A549 (cell line): ENCODE results near the gene SRM.

Experiments used
- BHLHE40 ChIP-seq: IDR thresholded peaks from 2 replicates; pipeline ENCODE4 v1.6.1; 2012; ENCODE audit warnings: low read depth, low read length, inconsistent platforms
- CHD2 ChIP-seq: fragments of 150-350 bp; IDR thresholded peaks from 2 replicates; pipeline ENCODE4 v1.6.1; 2014; ENCODE audit warnings: low read length; ENCODE audit not compliant: partially characterized antibody
- EP300 ChIP-seq, 2 experiments: fragments of >200 bp; sonication (Bioruptor Twin); formaldehyde crosslinking; IDR thresholded peaks; 2 replicates in 1 of 2; 3 replicates in 1 of 2; pipeline ENCODE4 v1.6.1; 2016 to 2017
- KDM1A ChIP-seq: fragments of 200-600 bp; sonication (generic); IDR thresholded peaks from 2 replicates; pipeline ENCODE4 v1.6.1; 2016; ENCODE audit warnings: low read depth, mild to moderate bottlenecking
- POLR2A ChIP-seq: IDR thresholded peaks from 2 replicates; pipeline ENCODE4 v1.6.1; 2012; ENCODE audit warnings: mild to moderate bottlenecking, low read length
- RAD21 ChIP-seq, 2 experiments: fragments of >200 bp in 1 of 2; sonication (Bioruptor Twin) in 1 of 2; formaldehyde crosslinking in 1 of 2; IDR thresholded peaks in 1 of 2; conservative IDR thresholded peaks in 1 of 2; 2 replicates in 1 of 2; 3 replicates in 1 of 2; pipeline ENCODE4 v1.6.1; 2012 to 2018; ENCODE audit warnings: inconsistent platforms in 1 of 2
- RCOR1 ChIP-seq: fragments of 150-350 bp; IDR thresholded peaks from 2 replicates; pipeline ENCODE4 v1.6.1; 2014; ENCODE audit warnings: antibody characterized with exemption, low read length, low read depth
- USF2 ChIP-seq: fragments of 450-650 bp; IDR thresholded peaks from 2 replicates; pipeline ENCODE4 v1.6.1; 2014; ENCODE audit warnings: antibody characterized with exemption
- TF ChIP-seq, protein P1 (sequence below): fragments of >200 bp; sonication (Bioruptor Twin); formaldehyde crosslinking; IDR thresholded peaks from 3 replicates; pipeline ENCODE4 v1.5.1; 2016

DNA sequence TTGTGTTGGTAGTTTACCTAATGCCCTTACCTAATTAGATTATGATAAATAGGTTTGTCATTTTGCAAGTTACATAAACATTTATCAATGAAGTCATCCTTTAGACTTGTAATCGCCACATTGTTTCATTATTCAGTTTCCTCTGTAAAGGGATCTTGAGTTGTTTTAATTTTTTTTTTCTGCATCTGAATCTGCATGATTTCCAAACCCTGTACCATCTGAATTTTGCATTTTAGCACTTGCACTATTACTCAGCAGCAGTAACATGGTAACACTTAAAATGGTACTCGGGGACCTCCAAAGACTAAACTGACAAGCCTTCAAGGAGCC lies 35.0 kb downstream of the SRM start:
- TF ChIP-seq RAD21 (conservative IDR thresholded peaks at IDR 0.05 in 1 of 2, IDR thresholded peaks at IDR 0.05 in 1 of 2) = no peak
- TF ChIP-seq, protein P1, sequence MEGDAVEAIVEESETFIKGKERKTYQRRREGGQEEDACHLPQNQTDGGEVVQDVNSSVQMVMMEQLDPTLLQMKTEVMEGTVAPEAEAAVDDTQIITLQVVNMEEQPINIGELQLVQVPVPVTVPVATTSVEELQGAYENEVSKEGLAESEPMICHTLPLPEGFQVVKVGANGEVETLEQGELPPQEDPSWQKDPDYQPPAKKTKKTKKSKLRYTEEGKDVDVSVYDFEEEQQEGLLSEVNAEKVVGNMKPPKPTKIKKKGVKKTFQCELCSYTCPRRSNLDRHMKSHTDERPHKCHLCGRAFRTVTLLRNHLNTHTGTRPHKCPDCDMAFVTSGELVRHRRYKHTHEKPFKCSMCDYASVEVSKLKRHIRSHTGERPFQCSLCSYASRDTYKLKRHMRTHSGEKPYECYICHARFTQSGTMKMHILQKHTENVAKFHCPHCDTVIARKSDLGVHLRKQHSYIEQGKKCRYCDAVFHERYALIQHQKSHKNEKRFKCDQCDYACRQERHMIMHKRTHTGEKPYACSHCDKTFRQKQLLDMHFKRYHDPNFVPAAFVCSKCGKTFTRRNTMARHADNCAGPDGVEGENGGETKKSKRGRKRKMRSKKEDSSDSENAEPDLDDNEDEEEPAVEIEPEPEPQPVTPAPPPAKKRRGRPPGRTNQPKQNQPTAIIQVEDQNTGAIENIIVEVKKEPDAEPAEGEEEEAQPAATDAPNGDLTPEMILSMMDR = no peak
- TF ChIP-seq POLR2A = no peak
- no peak for TF ChIP-seq CHD2
- no peak for TF ChIP-seq KDM1A
- no peak for TF ChIP-seq BHLHE40
- no peak for TF ChIP-seq RCOR1
- no peak for TF ChIP-seq USF2
- TF ChIP-seq EP300 (IDR thresholded peaks at IDR 0.05) = no peak
